H9 (cell line): Measurements from ENCODE around the gene TNFRSF17. TPM values are rescaled to one million over a fixed set of nuclear protein-coding genes. Genes with fewer than 3 reads are reported as not detected.

Source experiments
- DNase-seq: peaks from one replicate; pipeline ENCODE4 v3.0.0-alpha.2; 2017
- H2AFZ ChIP-seq: one replicate; pipeline ENCODE4 v1.6.1; 2013; ENCODE audit warnings: mild to moderate bottlenecking, low read length, control low read depth, moderate library complexity
- H2AK5ac ChIP-seq: 2 replicates; pipeline ENCODE4 v1.6.1; 2013; ENCODE audit warnings: low read length, control low read depth, mixed read lengths; ENCODE audit not compliant: insufficient read length
- H2BK120ac ChIP-seq: one replicate; pipeline ENCODE4 v1.6.1; 2013; ENCODE audit warnings: low read depth, mild to moderate bottlenecking, low read length, control low read depth, inconsistent platforms; ENCODE audit not compliant: poor library complexity, severe bottlenecking
- H2BK12ac ChIP-seq: 2 replicates; pipeline ENCODE4 v1.6.1; 2013; ENCODE audit warnings: low read length, control low read depth, mixed read lengths, low read depth; ENCODE audit not compliant: insufficient read length
- H2BK15ac ChIP-seq: 2 replicates; pipeline ENCODE4 v1.6.1; 2013; ENCODE audit warnings: low read depth, low read length, control low read depth
- H2BK20ac ChIP-seq: one replicate; pipeline ENCODE4 v1.6.1; 2013; ENCODE audit warnings: low read depth, mild to moderate bottlenecking, low read length, control low read depth, inconsistent platforms; ENCODE audit not compliant: poor library complexity, severe bottlenecking
- H2BK5ac ChIP-seq: 2 replicates; pipeline ENCODE4 v1.6.1; 2013; ENCODE audit warnings: low read length, control low read depth, mixed read lengths; ENCODE audit not compliant: insufficient read length
- H3K14ac ChIP-seq: 2 replicates; pipeline ENCODE4 v1.6.1; 2013; ENCODE audit warnings: low read length, control low read depth; ENCODE audit not compliant: insufficient read depth
- H3K18ac ChIP-seq: 2 replicates; pipeline ENCODE4 v1.6.1; 2013; ENCODE audit warnings: low read depth, mild to moderate bottlenecking, mixed read lengths, low read length, control low read depth; ENCODE audit not compliant: insufficient read length
- H3K23ac ChIP-seq: 2 replicates; pipeline ENCODE4 v1.6.1; 2013; ENCODE audit warnings: low read length, control low read depth, mixed read lengths, low read depth; ENCODE audit not compliant: insufficient read length
- H3K23me2 ChIP-seq: 2 replicates; pipeline ENCODE4 v1.6.1; 2013; ENCODE audit warnings: low read depth, mild to moderate bottlenecking, mixed read lengths, low read length, control low read depth; ENCODE audit not compliant: insufficient read length, poor library complexity, severe bottlenecking
- H3K27ac ChIP-seq: 2 replicates; pipeline ENCODE4 v1.5.1; 2013; ENCODE audit warnings: low read length, control low read depth, mixed read lengths, low read depth; ENCODE audit not compliant: insufficient read length
- H3K27me3 ChIP-seq: 2 replicates; pipeline ENCODE4 v1.6.1; 2013; ENCODE audit warnings: low read length, control low read depth, inconsistent platforms; ENCODE audit not compliant: insufficient read depth
- H3K4ac ChIP-seq: 2 replicates; pipeline ENCODE4 v1.6.1; 2013; ENCODE audit warnings: low read depth, mild to moderate bottlenecking, control low read depth, inconsistent platforms, low read length, moderate library complexity
- H3K4me1 ChIP-seq: 2 replicates; pipeline ENCODE4 v1.6.1; 2013; ENCODE audit warnings: low read length, control low read depth, inconsistent platforms; ENCODE audit not compliant: insufficient read depth
- H3K4me2 ChIP-seq: 2 replicates; pipeline ENCODE4 v1.6.1; 2013; ENCODE audit warnings: low read length, control low read depth, mixed read lengths; ENCODE audit not compliant: insufficient read length, insufficient read depth
- H3K56ac ChIP-seq: 2 replicates; pipeline ENCODE4 v1.6.1; 2013; ENCODE audit warnings: low read depth, mild to moderate bottlenecking, mixed read lengths, low read length, control low read depth; ENCODE audit not compliant: insufficient read length
- H3K79me1 ChIP-seq: 2 replicates; pipeline ENCODE4 v1.6.1; 2013; ENCODE audit warnings: low read depth, mild to moderate bottlenecking, moderate library complexity, low read length, control low read depth, inconsistent platforms; ENCODE audit not compliant: insufficient read depth, poor library complexity, severe bottlenecking
- H3K79me2 ChIP-seq: 2 replicates; pipeline ENCODE4 v1.6.1; 2013; ENCODE audit warnings: low read length, control low read depth, inconsistent platforms; ENCODE audit not compliant: insufficient read depth
- H3K9ac ChIP-seq: 2 replicates; pipeline ENCODE4 v1.6.1; 2013; ENCODE audit warnings: low read length, control low read depth, mixed read lengths; ENCODE audit not compliant: insufficient read length; ENCODE audit errors: extremely low read depth
- H3K9me3 ChIP-seq: one replicate; pipeline ENCODE4 v1.6.1; 2013; ENCODE audit warnings: low read depth, low read length, inconsistent platforms; ENCODE audit not compliant: control insufficient read depth
- H3T11ph ChIP-seq: one replicate; pipeline ENCODE4 v1.6.1; 2013; ENCODE audit warnings: mild to moderate bottlenecking, low read length, control low read depth, inconsistent platforms
- H4K20me1 ChIP-seq: one replicate; pipeline ENCODE4 v1.6.1; 2013; ENCODE audit not compliant: control insufficient read depth, insufficient read length, insufficient read depth
- H4K5ac ChIP-seq: 2 replicates; pipeline ENCODE4 v1.6.1; 2013; ENCODE audit warnings: low read depth, mild to moderate bottlenecking, mixed read lengths, low read length, control low read depth; ENCODE audit not compliant: insufficient read length
- H4K8ac ChIP-seq: replicated peaks from 2 replicates; pipeline ENCODE4 v1.6.1; 2013; ENCODE audit warnings: low read length, control low read depth, mixed read lengths, low read depth; ENCODE audit not compliant: insufficient read length
- H4K91ac ChIP-seq: 2 replicates; pipeline ENCODE4 v1.6.1; 2013; ENCODE audit warnings: low read depth, mild to moderate bottlenecking, moderate library complexity, mixed read lengths, low read length, control low read depth; ENCODE audit not compliant: insufficient read length
- H3K27ac Mint-ChIP-seq, 3 experiments: 2 replicates in 2 of 3; 3 replicates in 1 of 3; pipeline ENCODE4 v1.8.0; 2020 to 2021; ENCODE audit warnings: mixed read lengths in 3 of 3, mild to moderate bottlenecking in 1 of 3, moderate library complexity in 1 of 3
- H3K27me3 Mint-ChIP-seq: 2 replicates; pipeline ENCODE4 v1.8.0; 2021; ENCODE audit warnings: low read depth, mild to moderate bottlenecking, moderate library complexity, mixed read lengths
- H3K36me3 Mint-ChIP-seq, 3 experiments: 2 replicates in 2 of 3; 3 replicates in 1 of 3; pipeline ENCODE4 v1.8.0; 2020 to 2021; ENCODE audit warnings: low read depth in 3 of 3, mixed read lengths in 3 of 3; ENCODE audit not compliant: insufficient read depth in 1 of 3
- H3K4me1 Mint-ChIP-seq, 2 experiments: 2 replicates each; pipeline ENCODE4 v1.8.0; 2020; ENCODE audit warnings: mixed read lengths in 2 of 2
- H3K4me3 Mint-ChIP-seq, 2 experiments: 2 replicates in 1 of 2; 3 replicates in 1 of 2; pipeline ENCODE4 v1.8.0; 2020 to 2021; ENCODE audit warnings: mild to moderate bottlenecking in 2 of 2, mixed read lengths in 2 of 2, moderate library complexity in 1 of 2
- H3K9me3 Mint-ChIP-seq, 2 experiments: 2 replicates in 1 of 2; 3 replicates in 1 of 2; pipeline ENCODE4 v1.8.0; 2020; ENCODE audit warnings: mild to moderate bottlenecking in 2 of 2, mixed read lengths in 2 of 2, moderate library complexity in 1 of 2
- WGBS: extraction: QIAGEN DNeasy Blood & Tissue Kit; methylation state at CpG from one replicate; pipeline ENCODE4 v1.1.7; 2013; ENCODE audit warnings: missing lambda C conversion rate, low lambda C conversion rate, mixed read lengths; ENCODE audit not compliant: insufficient read length; ENCODE audit errors: extremely low coverage; 5-methylcytosine and 5-hydroxymethylcytosine counted together
- total RNA-seq: library from RNA; stranded (reverse); gene quantifications from 2 replicates; pipeline ENCODE4 v1.2.1, GENCODE V29; 2021
- TF ChIP-seq, protein P1 (sequence below): fragments of 200-600 bp; sonication (generic); conservative IDR thresholded peaks from 3 replicates; pipeline ENCODE4 v1.8.0; 2021; ENCODE audit warnings: antibody characterized with exemption, mild to moderate bottlenecking

Gene TNFRSF17
- total RNA-seq, 1 experiment from 2014 or later = not detected

DNA sequence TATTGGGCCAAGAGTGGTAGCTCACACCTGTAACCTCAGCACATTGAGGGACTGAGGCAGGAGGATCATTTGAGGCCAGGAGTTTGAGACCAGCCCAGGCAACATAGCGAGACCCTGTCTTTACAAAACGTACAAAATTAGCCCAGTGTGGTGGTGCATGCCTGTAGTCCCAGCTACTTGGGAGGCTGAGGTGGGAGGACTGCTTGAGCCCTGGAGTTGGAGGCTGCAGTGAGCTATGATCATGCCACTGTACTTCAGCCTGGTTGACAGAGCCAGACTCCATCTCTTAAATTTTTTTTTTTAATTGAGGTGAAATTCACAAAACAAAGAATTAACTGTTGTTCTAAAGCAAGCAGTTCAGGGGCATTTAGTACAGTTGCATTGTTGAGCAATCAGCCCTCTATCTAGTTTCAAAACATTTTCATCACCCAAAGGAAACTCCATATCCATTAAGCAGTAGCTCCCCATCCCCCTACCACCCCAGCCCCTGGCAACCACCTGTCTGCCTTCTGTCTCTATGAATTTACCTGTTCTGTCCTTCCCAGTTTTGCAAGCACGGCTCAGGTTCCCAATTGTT lies 27.1 kb downstream of the TNFRSF17 start:
- Histone ChIP-seq H2BK120ac (no peak overlapping the region), H3K27ac (no peak overlapping the region), H2BK12ac (no peak overlapping the region), H3K4me1 (no peaks in the 10 kb centered on the region), H3K23ac (no peak overlapping the region), H3K14ac (no peak overlapping the region; the same call in 1 of the 2 replicates), H3K9me3 (no peaks in the 10 kb centered on the region), H2BK5ac (no peak overlapping the region), H3K79me1 (no peaks in the 10 kb centered on the region), H3K9ac (no peak overlapping the region), H2AFZ (no peak overlapping the region), H2BK20ac (no peak overlapping the region), H3K4ac (no peak overlapping the region), H4K8ac (no peak overlapping the region), H3K79me2 (no peaks in the 10 kb centered on the region), H2BK15ac (no peak overlapping the region), H4K91ac (no peak overlapping the region), H3K56ac (no peak overlapping the region), H4K20me1 (no peaks in the 10 kb centered on the region), H2AK5ac (no peak overlapping the region), H4K5ac (no peak overlapping the region), H3K18ac (no peak overlapping the region), H3K23me2 (no peaks in the 10 kb centered on the region), H3T11ph (no peak overlapping the region), H3K27me3 (no peaks in the 10 kb centered on the region), H3K4me2 (no peak overlapping the region)
- H3K4me3 Mint-ChIP-seq = no peak overlapping the region; a peak in 1 of 5 replicates
- peaks cover 29 to 41% of the 10 kb centered on the region in 2 experiments for H3K4me1 Mint-ChIP-seq
- no peaks in the 10 kb centered on the region for H3K27me3 Mint-ChIP-seq
- TF ChIP-seq, protein P1, sequence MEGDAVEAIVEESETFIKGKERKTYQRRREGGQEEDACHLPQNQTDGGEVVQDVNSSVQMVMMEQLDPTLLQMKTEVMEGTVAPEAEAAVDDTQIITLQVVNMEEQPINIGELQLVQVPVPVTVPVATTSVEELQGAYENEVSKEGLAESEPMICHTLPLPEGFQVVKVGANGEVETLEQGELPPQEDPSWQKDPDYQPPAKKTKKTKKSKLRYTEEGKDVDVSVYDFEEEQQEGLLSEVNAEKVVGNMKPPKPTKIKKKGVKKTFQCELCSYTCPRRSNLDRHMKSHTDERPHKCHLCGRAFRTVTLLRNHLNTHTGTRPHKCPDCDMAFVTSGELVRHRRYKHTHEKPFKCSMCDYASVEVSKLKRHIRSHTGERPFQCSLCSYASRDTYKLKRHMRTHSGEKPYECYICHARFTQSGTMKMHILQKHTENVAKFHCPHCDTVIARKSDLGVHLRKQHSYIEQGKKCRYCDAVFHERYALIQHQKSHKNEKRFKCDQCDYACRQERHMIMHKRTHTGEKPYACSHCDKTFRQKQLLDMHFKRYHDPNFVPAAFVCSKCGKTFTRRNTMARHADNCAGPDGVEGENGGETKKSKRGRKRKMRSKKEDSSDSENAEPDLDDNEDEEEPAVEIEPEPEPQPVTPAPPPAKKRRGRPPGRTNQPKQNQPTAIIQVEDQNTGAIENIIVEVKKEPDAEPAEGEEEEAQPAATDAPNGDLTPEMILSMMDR = no peak
- no peak for DNase-seq
- no peaks in the 10 kb centered on the region for H3K9me3 Mint-ChIP-seq
- peaks cover 0 to 1% (median 0%) of the 10 kb centered on the region in 3 experiments; a peak in 1 of 7 replicates for H3K36me3 Mint-ChIP-seq
- no CpG with 5 or more reads among the region's 3 CpGs for WGBS
- H3K27ac Mint-ChIP-seq = no peak overlapping the region
